K562 (cell line): ENCODE measurements around the gene ST3GAL3. TPM values are rescaled to one million over a fixed set of nuclear protein-coding genes. Genes with fewer than 3 reads are reported as not detected.

Experiments used
- ATAC-seq: fragments of 200-7000 bp; cut with Tn5 transposase; 3 replicates; pipeline ENCODE4 v1.9.1; 2020; ENCODE audit warnings: moderate library complexity
- BruUV-seq: library from RNA; stranded (reverse); fragments of 400-500 nt; replicated peaks from 2 replicates; lab custom pipeline; 2021; lab: Mats Ljungman, UMichigan
- CTCF ChIA-PET: fragments of 300-600 bp; formaldehyde crosslinking; extraction: SDS; loops from one replicate; lab custom pipeline; 2021; ENCODE audit warnings: low intra/inter-chr PET ratio; lab: Yijun Ruan, JAX
- POLR2A ChIA-PET: fragments of 300-600, 350-650 bp; sonication (Branson Sonifier 250); formaldehyde crosslinking; extraction: SDS; loops from one replicate; lab custom pipeline; 2021; ENCODE audit warnings: antibody characterized with exemption, inconsistent platforms; lab: Yijun Ruan, JAX
- DNase-seq, 4 experiments: peaks; one replicate each; pipeline versions ENCODE4 v3.0.0 to v3.0.0-alpha.2; 2011 to 2018; ENCODE audit warnings: low spot score in 3 of 4, mixed read lengths in 3 of 4; ENCODE audit errors: extremely low read depth in 1 of 4
- FAIRE-seq: peaks from 2 replicates; lab custom pipeline; 2011; peaks lifted over from hg19 to GRCh38; lab: Jason Lieb, UNC
- H2AFZ ChIP-seq: 2 replicates; pipeline ENCODE4 v1.6.0; 2011; ENCODE audit warnings: low read depth, low read length, control low read depth, inconsistent platforms
- H3K27ac ChIP-seq: fragments of 200-600 bp; 3 replicates; pipeline ENCODE4 v1.8.0; 2011; ENCODE audit warnings: low read depth, mild to moderate bottlenecking, control low read depth, inconsistent platforms, low read length, moderate library complexity, mixed read lengths; ENCODE audit errors: extremely low read depth
- H3K27me3 ChIP-seq, 2 experiments: fragments of 300-600 bp in 1 of 2; 2 replicates in 1 of 2; 3 replicates in 1 of 2; pipeline versions ENCODE4 v1.6.0 to v1.8.0; 2011; ENCODE audit warnings: inconsistent platforms in 2 of 2, low read length in 2 of 2, mild to moderate bottlenecking in 1 of 2, mixed read lengths in 1 of 2, moderate library complexity in 1 of 2; ENCODE audit not compliant: control insufficient read depth in 2 of 2, insufficient read depth in 2 of 2
- H3K36me3 ChIP-seq: fragments of 300-600 bp; 3 replicates; pipeline ENCODE4 v1.8.0; 2011; ENCODE audit warnings: mild to moderate bottlenecking, low read length, inconsistent platforms; ENCODE audit not compliant: control insufficient read depth, insufficient read depth
- H3K4me1 ChIP-seq, 2 experiments: fragments of 200-600 bp in 1 of 2; replicated peaks in 1 of 2; 2 replicates in 1 of 2; 3 replicates in 1 of 2; pipeline versions ENCODE4 v1.5.1 to v1.8.0; 2011; ENCODE audit warnings: inconsistent platforms in 2 of 2, low read length in 2 of 2, mild to moderate bottlenecking in 1 of 2, mixed read lengths in 1 of 2, moderate library complexity in 1 of 2; ENCODE audit not compliant: control insufficient read depth in 2 of 2, insufficient read depth in 2 of 2
- H3K4me2 ChIP-seq: 2 replicates; pipeline ENCODE4 v1.6.1; 2011; ENCODE audit warnings: low read length, control low read depth, inconsistent platforms, mixed read lengths; ENCODE audit not compliant: insufficient read depth
- H3K4me3 ChIP-seq: fragments of 200-600 bp; sonication (generic), shearing (Covaris generic); 2 replicates; pipeline ENCODE4 v1.5.1; 2016; ENCODE audit warnings: control low read depth, inconsistent platforms
- H3K79me2 ChIP-seq: fragments of 200-600 bp; 3 replicates; pipeline ENCODE4 v1.8.0; 2011; ENCODE audit warnings: low read length, inconsistent platforms; ENCODE audit not compliant: control insufficient read depth, insufficient read depth
- H3K9ac ChIP-seq, 2 experiments: 2 replicates each; pipeline versions ENCODE4 v1.6.0 to v1.6.1; 2011; ENCODE audit warnings: low read depth in 2 of 2, low read length in 2 of 2, control low read depth in 1 of 2, inconsistent platforms in 1 of 2, mild to moderate bottlenecking in 1 of 2, mixed read lengths in 1 of 2; ENCODE audit not compliant: insufficient read depth in 1 of 2
- H3K9me1 ChIP-seq: one replicate; pipeline ENCODE4 v1.6.0; 2011; ENCODE audit warnings: inconsistent platforms, mild to moderate bottlenecking, low read length, moderate library complexity; ENCODE audit not compliant: control insufficient read depth, insufficient read depth
- H3K9me3 ChIP-seq: replicated peaks from 2 replicates; pipeline ENCODE4 v1.5.1; 2011; ENCODE audit warnings: low read depth, low read length, inconsistent platforms; ENCODE audit not compliant: control insufficient read depth, insufficient read depth
- H4K20me1 ChIP-seq: replicated peaks from 2 replicates; pipeline ENCODE4 v1.6.1; 2011; ENCODE audit warnings: low read length, inconsistent platforms, mixed read lengths; ENCODE audit not compliant: control insufficient read depth, insufficient read depth
- CREB1 ChIP-seq, 2 experiments: sonication (generic) in 1 of 2; formaldehyde crosslinking in 1 of 2; IDR thresholded peaks; 2 replicates each; pipeline versions ENCODE4 v1.6.1 to v1.8.0; 2012 to 2022; ENCODE audit warnings: inconsistent platforms in 1 of 2, mild to moderate bottlenecking in 1 of 2, missing genetic modification reagents in 1 of 2, moderate library complexity in 1 of 2
- DIDO1 ChIP-seq: fragments of 450-650 bp; IDR thresholded peaks from 2 replicates; pipeline ENCODE4 v1.6.1; 2016; ENCODE audit warnings: low read depth, missing biosample characterization, missing genetic modification characterization
- DPF2 ChIP-seq: fragments of 450-650 bp; IDR thresholded peaks from 2 replicates; pipeline ENCODE4 v1.6.1; 2016
- EGR1 ChIP-seq: fragments of 450-650 bp; conservative IDR thresholded peaks from 2 replicates; pipeline ENCODE4 v1.6.1; 2017; ENCODE audit warnings: mild to moderate bottlenecking
- EP300 ChIP-seq: IDR thresholded peaks from 2 replicates; pipeline ENCODE4 v1.6.1; 2012; ENCODE audit warnings: low read length, improper control_type of control experiment
- EZH2 ChIP-seq: IDR thresholded peaks from 2 replicates; pipeline ENCODE4 v1.6.1; 2012; ENCODE audit warnings: low read depth, mild to moderate bottlenecking, inconsistent platforms, low read length, borderline replicate concordance
- KLF16 ChIP-seq: IDR thresholded peaks from 2 replicates; pipeline ENCODE4 v1.6.1; 2016; ENCODE audit warnings: antibody characterized with exemption
- MTA2 ChIP-seq: fragments of 450-650 bp; IDR thresholded peaks from 2 replicates; pipeline ENCODE4 v1.6.1; 2016; ENCODE audit warnings: low read depth
- RCOR1 ChIP-seq, 2 experiments: IDR thresholded peaks; 2 replicates each; pipeline ENCODE4 v1.6.1; 2012; ENCODE audit warnings: low read depth in 2 of 2, low read length in 2 of 2, borderline replicate concordance in 1 of 2, improper control_type of control experiment in 1 of 2
- STAT5A ChIP-seq: IDR thresholded peaks from 2 replicates; pipeline ENCODE4 v1.6.1; 2012; ENCODE audit warnings: low read length, inconsistent platforms, borderline replicate concordance
- TEAD4 ChIP-seq, 2 experiments: sonication (generic) in 1 of 2; formaldehyde crosslinking in 1 of 2; IDR thresholded peaks; 2 replicates each; pipeline versions ENCODE4 v1.6.1 to v1.8.0; 2012 to 2022; ENCODE audit warnings: borderline replicate concordance in 1 of 2, inconsistent platforms in 1 of 2, low read length in 1 of 2, mild to moderate bottlenecking in 1 of 2, missing genetic modification reagents in 1 of 2
- whole genome bisulfite sequencing: fragments of 100-300 bp; shearing (Covaris generic); methylation state at CpG from one replicate; pipeline ENCODE4 v1.1.6; 2016; ENCODE audit warnings: low coverage, mixed read lengths; ENCODE audit not compliant: insufficient coverage; ENCODE audit errors: missing lambda C conversion rate; 5-methylcytosine and 5-hydroxymethylcytosine counted together
- in situ Hi-C: fragments of 300-500 bp; cut with MboI; formaldehyde crosslinking; loops from 4 replicates; pipeline ENCODE4 v1.15.0; 2018; ENCODE audit warnings: inconsistent platforms, mixed read lengths
- intact Hi-C: fragments of 100-400 bp; cut with micrococcal nuclease; formaldehyde crosslinking; loops from 2 replicates; pipeline ENCODE4 v1.14.2; 2022
- polyA plus RNA-seq, 8 experiments: library from polyadenylated mRNA; depleted of rRNA in 4 of 8; stranded (reverse) in 5 of 8; unstranded in 3 of 8; fragments of >200 nt; fragmentation: Nextera tagmentation in 2 of 8; fragmentation: Illumina TruSeq in 1 of 8; extraction: Ambion mirVana in 2 of 8; extraction: Trizol in 1 of 8; gene quantifications; 2 replicates each; pipeline versions ENCODE4 v1.2.1 to v1.2.3, GENCODE V29; 2011 to 2014; ENCODE audit warnings: inconsistent platforms in 1 of 8, missing spikeins in 1 of 8
- total RNA-seq, 7 experiments: library from RNA; depleted of rRNA in 6 of 7; stranded (reverse); fragments of >200 nt in 6 of 7; fragmentation: Illumina TruSeq in 2 of 7; extraction: Trizol in 2 of 7; gene quantifications; 2 replicates each; pipeline versions ENCODE4 v1.2.1 to v1.2.3, GENCODE V29; 2011 to 2021; ENCODE audit warnings: low replicate concordance in 1 of 7
- TF ChIP-seq, protein P1 (sequence below): fragments of 250-450 bp; sonication (Bioruptor Pico); IDR thresholded peaks from 2 replicates; pipeline ENCODE4 v1.5.1; 2021; ENCODE audit warnings: mild to moderate bottlenecking
- TF ChIP-seq, protein P2 (sequence below), 2 experiments: fragments of 450-650 bp; conservative IDR thresholded peaks; 2 replicates each; pipeline ENCODE4 v1.6.1; 2017; ENCODE audit warnings: mild to moderate bottlenecking in 2 of 2, moderate library complexity in 2 of 2
- TF ChIP-seq, protein P3 (sequence below): sonication (generic); formaldehyde crosslinking; IDR thresholded peaks from 2 replicates; pipeline ENCODE4 v1.8.0; 2022; ENCODE audit warnings: missing genetic modification reagents, mild to moderate bottlenecking, moderate library complexity, borderline replicate concordance

ST3GAL3 gene
- total and polyA plus RNA-seq, 9 of the 15 experiments (the other 6 are each of a cell fraction or from before 2014, with no cell fraction given) = 1.2 to 18.9 (median 11.0) TPM

DNA sequence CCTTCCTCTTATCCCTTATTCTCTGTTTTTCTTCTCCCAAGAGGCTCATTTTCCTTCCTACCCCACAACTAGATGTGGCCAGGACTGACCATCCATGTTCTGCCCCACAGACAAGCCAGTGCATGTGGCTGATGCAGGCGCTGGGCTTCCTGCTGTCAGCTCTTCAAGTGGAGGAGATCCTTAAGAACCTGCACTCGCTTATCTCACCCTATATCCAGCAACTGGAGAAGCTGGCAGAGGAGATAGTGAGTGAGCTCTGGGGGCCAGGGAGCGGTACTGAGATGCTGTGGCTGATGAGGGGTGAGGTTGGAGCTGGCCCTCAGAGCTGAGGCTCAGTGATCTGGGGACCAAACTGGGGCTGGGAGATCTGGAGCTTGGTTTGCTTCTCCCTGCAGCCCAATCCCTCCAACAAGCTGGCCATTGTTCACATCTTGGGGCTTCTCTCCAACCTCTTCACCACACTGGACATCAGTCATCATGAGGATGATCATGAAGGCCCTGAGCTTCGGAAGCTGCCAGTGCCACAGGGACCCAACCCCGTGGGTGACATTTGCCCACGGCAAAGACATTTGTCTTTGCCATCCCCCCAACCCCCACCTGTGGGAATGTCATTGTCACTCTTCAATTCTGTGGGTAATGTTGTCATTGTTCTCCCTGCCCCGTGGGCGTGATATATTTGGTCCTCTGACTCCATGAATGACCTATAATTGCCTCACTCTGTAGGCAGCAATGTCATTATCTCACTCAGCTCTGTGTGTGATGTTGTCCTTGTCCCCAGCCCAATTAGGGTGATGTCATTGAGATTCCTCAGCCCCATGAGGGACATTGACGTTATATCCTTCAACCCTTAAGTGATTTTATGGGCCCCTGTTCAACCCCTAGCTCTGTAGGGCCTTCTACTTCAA, 251.3 kb downstream of the ST3GAL3 start:
- intact Hi-C loops = no loop called here
- TF ChIP-seq CREB1 (IDR thresholded peaks at IDR 0.05) = peak; percentile 47; the same call in 1 of the 2 replicates
- no peak for TF ChIP-seq CREB1 (CRISPR knock-in tag; IDR thresholded peaks at IDR 0.05)
- TF ChIP-seq DPF2 = peak; percentile 57
- peak in 1 of 2 experiments; percentile 78; a peak in 1 of 4 replicates for TF ChIP-seq RCOR1 (IDR thresholded peaks at IDR 0.05; ENCODE audit: borderline replicate concordance in 1 of 2, low read depth in 2 of 2, low read length in 2 of 2)
- peak; percentile 18; the same call in 1 of the 2 replicates for TF ChIP-seq STAT5A
- TF ChIP-seq EP300 = peak; percentile 31; the same call in 1 of the 2 replicates
- peak; percentile 42; the same call in 1 of the 2 replicates for TF ChIP-seq KLF16
- TF ChIP-seq, protein P1, sequence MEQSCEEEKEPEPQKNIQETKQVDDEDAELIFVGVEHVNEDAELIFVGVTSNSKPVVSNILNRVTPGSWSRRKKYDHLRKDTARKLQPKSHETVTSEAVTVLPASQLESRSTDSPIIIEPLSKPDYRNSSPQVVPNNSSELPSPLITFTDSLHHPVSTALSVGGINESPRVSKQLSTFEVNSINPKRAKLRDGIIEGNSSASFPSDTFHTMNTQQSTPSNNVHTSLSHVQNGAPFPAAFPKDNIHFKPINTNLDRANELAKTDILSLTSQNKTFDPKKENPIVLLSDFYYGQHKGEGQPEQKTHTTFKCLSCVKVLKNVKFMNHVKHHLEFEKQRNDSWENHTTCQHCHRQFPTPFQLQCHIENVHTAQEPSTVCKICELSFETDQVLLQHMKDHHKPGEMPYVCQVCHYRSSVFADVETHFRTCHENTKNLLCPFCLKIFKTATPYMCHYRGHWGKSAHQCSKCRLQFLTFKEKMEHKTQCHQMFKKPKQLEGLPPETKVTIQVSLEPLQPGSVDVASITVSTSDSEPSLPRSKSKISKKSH (CRISPR knock-in tag) = no peak
- TF ChIP-seq, protein P2, sequence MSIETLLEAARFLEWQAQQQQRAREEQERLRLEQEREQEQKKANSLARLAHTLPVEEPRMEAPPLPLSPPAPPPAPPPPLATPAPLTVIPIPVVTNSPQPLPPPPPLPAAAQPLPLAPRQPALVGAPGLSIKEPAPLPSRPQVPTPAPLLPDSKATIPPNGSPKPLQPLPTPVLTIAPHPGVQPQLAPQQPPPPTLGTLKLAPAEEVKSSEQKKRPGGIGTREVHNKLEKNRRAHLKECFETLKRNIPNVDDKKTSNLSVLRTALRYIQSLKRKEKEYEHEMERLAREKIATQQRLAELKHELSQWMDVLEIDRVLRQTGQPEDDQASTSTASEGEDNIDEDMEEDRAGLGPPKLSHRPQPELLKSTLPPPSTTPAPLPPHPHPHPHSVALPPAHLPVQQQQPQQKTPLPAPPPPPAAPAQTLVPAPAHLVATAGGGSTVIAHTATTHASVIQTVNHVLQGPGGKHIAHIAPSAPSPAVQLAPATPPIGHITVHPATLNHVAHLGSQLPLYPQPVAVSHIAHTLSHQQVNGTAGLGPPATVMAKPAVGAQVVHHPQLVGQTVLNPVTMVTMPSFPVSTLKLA (conservative IDR thresholded peaks at IDR 0.05) = 0 out of 4 replicates have a peak, but pooled peaks of 1 of the 2 experiments have one; percentile 35
- TF ChIP-seq, protein P3, sequence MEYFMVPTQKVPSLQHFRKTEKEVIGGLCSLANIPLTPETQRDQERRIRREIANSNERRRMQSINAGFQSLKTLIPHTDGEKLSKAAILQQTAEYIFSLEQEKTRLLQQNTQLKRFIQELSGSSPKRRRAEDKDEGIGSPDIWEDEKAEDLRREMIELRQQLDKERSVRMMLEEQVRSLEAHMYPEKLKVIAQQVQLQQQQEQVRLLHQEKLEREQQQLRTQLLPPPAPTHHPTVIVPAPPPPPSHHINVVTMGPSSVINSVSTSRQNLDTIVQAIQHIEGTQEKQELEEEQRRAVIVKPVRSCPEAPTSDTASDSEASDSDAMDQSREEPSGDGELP (CRISPR knock-in tag) = peak; percentile 38; the same call in 1 of the 2 replicates
- TF ChIP-seq MTA2 = 0 out of 2 replicates have a peak, but pooled peaks have one; percentile 46
- peak; percentile 77 for TF ChIP-seq TEAD4 (IDR thresholded peaks at IDR 0.05; ENCODE audit: low read length)
- no peak for TF ChIP-seq TEAD4 (CRISPR knock-in tag; IDR thresholded peaks at IDR 0.05; ENCODE audit: borderline replicate concordance)
- no peak for TF ChIP-seq EZH2
- no peak for TF ChIP-seq DIDO1 (tag)
- TF ChIP-seq EGR1 = 0 out of 2 replicates have a peak, but pooled peaks have one; percentile 24

More for the DNA sequence above, 251.3 kb downstream of the ST3GAL3 start:
- CTCF ChIA-PET = no interaction called here
- 48% methylated on average over 9 of the region's 9 CpGs for WGBS
- Histone ChIP-seq H3K4me2 (no peak overlapping the region; the same call in 1 of the 2 replicates), H3K9me1 (no peaks in the 10 kb centered on the region), H3K4me1 (peaks cover 15 to 16% of the 10 kb centered on the region in 2 experiments; a peak in 4 of 5 replicates), H3K79me2 (no peaks in the 10 kb centered on the region), H3K27me3 (no peaks in the 10 kb centered on the region), H4K20me1 (peaks cover 9% of the 10 kb centered on the region; the same call in 1 of the 2 replicates), H3K9ac (peak overlapping the region in 1 of 2 experiments; percentile 11; a peak in 1 of 4 replicates), H3K4me3 (no peak overlapping the region), H3K36me3 (peaks cover 68% of the 10 kb centered on the region), H3K27ac (no peak overlapping the region), H2AFZ (no peak overlapping the region), H3K9me3 (no peaks in the 10 kb centered on the region)
- in situ Hi-C loops = no loop called here
- peak; percentile 76 for ATAC-seq
- DNase-seq = peak; percentile 65 to 77 (median 70)
- peak; percentile 60 for FAIRE-seq
- POLR2A ChIA-PET = interaction anchor here (0.6 to 2.0 kb wide), 9 partner anchors 8 to 265 kb away, joined by 3 to 11 read pairs (median 3); partner anchors contain the start of genes ATP6V0B, DPH2 and IPO13
- BruUV-seq = no TSS peak
